ENCODE data around the gene CTNNB1. TPM values are rescaled to one million over a fixed set of nuclear protein-coding genes. Genes with fewer than 3 reads are reported as not detected.

CTNNB1 gene
- total RNA-seq, 3 donors from 2014 or later, result 419 to 687 (median 617) TPM

GRCh38 chr3:41234823-41235721 is 35.8 kb downstream of the CTNNB1 start:
- H3K27ac ChIP-seq, result no peak overlapping the region
- DNase-seq (ENCODE audit: low spot score in 2 of 2), result no peak
- intact Hi-C loops (cut with DNase I; ENCODE audit: low total_unique reads), result no loop called here
- no peaks in the 10 kb centered on the region for H3K9me3 ChIP-seq
- peaks cover 14% of the 10 kb centered on the region for H3K36me3 ChIP-seq
- H3K27me3 ChIP-seq, result no peaks in the 10 kb centered on the region
- TF ChIP-seq POLR2AphosphoS5 (IDR thresholded peaks at IDR 0.05), result no peak
- TF ChIP-seq CTCF (IDR thresholded peaks at IDR 0.05), result no peak
- TF ChIP-seq POLR2A (IDR thresholded peaks at IDR 0.05), result no peak
- no peak overlapping the region for H3K4me3 ChIP-seq
- no peaks in the 10 kb centered on the region for H3K4me1 ChIP-seq

- Histone ChIP-seq H3K4me1 (no peaks in the 10 kb centered on the region), H3K27ac (no peak overlapping the region), H3K27me3 (no peaks in the 10 kb centered on the region), H3K4me3 (no peak overlapping the region), H3K9me3 (no peaks in the 10 kb centered on the region), H3K36me3 (peaks cover 14% of the 10 kb centered on the region)
- TF ChIP-seq CTCF (IDR thresholded peaks at IDR 0.05), result no peak
- intact Hi-C loops (cut with DNase I; ENCODE audit: low total_unique reads), result no loop called here
- DNase-seq (ENCODE audit: low spot score in 2 of 2), result no peak
Observed at GRCh38 chr3:41236228-41236627, 36.9 kb downstream of the CTNNB1 start.

GRCh38 chr3:41237907-41238306 is 38.6 kb downstream of the CTNNB1 start:
- Histone ChIP-seq H3K9me3 (no peaks in the 10 kb centered on the region), H3K27ac (peak overlapping the region; percentile 42 to 67), H3K36me3 (peaks cover 14% of the 10 kb centered on the region), H3K27me3 (no peaks in the 10 kb centered on the region), H3K4me3 (no peak overlapping the region), H3K4me1 (no peaks in the 10 kb centered on the region)
- intact Hi-C loops (cut with DNase I; ENCODE audit: low total_unique reads), result no loop called here
- DNase-seq (ENCODE audit: low spot score in 2 of 2), result no peak
- TF ChIP-seq CTCF (IDR thresholded peaks at IDR 0.05), result no peak
- no peak for TF ChIP-seq POLR2AphosphoS5 (IDR thresholded peaks at IDR 0.05)
- TF ChIP-seq POLR2A (IDR thresholded peaks at IDR 0.05), result no peak

- TF ChIP-seq POLR2AphosphoS5 (IDR thresholded peaks at IDR 0.05) (no peak), POLR2A (IDR thresholded peaks at IDR 0.05) (no peak), CTCF (IDR thresholded peaks at IDR 0.05) (no peak)
- intact Hi-C loops (cut with DNase I; ENCODE audit: low total_unique reads), result no loop called here
- peaks cover 14% of the 10 kb centered on the region for H3K36me3 ChIP-seq
Observed at GRCh38 chr3:41239587-41239986, 40.3 kb downstream of the CTNNB1 start.

GRCh38 chr3:41241161-41241560 is 41.9 kb downstream of the CTNNB1 start:
- intact Hi-C loops (cut with DNase I; ENCODE audit: low total_unique reads), result no loop called here
- Histone ChIP-seq H3K9me3 (no peaks in the 10 kb centered on the region), H3K36me3 (peaks cover 14% of the 10 kb centered on the region), H3K4me1 (no peaks in the 10 kb centered on the region), H3K4me3 (no peak overlapping the region), H3K27ac (peak overlapping the region; percentile 3 to 36), H3K27me3 (no peaks in the 10 kb centered on the region)
- no peak for TF ChIP-seq CTCF (IDR thresholded peaks at IDR 0.05)
- no peak for TF ChIP-seq POLR2AphosphoS5 (IDR thresholded peaks at IDR 0.05)
- TF ChIP-seq POLR2A (IDR thresholded peaks at IDR 0.05), result no peak
- DNase-seq (ENCODE audit: low spot score in 2 of 2), result no peak

More at GRCh38 chr3:41239587-41239986, 40.3 kb downstream of the CTNNB1 start:
- no peaks in the 10 kb centered on the region for H3K27me3 ChIP-seq
- H3K4me1 ChIP-seq, result no peaks in the 10 kb centered on the region
- H3K9me3 ChIP-seq, result no peaks in the 10 kb centered on the region
- DNase-seq (ENCODE audit: low spot score in 2 of 2), result no peak
- no peak overlapping the region for H3K4me3 ChIP-seq
- peak overlapping the region; percentile 42 to 67 for H3K27ac ChIP-seq

All from breast epithelium (tissue), 4 donors.